Mononuclear cell (primary cell): ENCODE measurements around the gene CIBAR2. TPM values are rescaled to one million over a fixed set of nuclear protein-coding genes. Genes with fewer than 3 reads are reported as not detected.

ENCODE experiments used
- H3K27me3 ChIP-seq: 2 replicates; pipeline ENCODE4 v1.6.0; 2011; ENCODE audit warnings: low read length, control low read depth; ENCODE audit not compliant: insufficient read depth
- H3K4me1 ChIP-seq: 2 replicates; pipeline ENCODE4 v1.5.1; 2011; ENCODE audit warnings: mild to moderate bottlenecking, low read length, control low read depth; ENCODE audit not compliant: insufficient read depth
- H3K4me3 ChIP-seq: 2 replicates; pipeline ENCODE4 v1.5.1; 2011; ENCODE audit warnings: mild to moderate bottlenecking, low read length, moderate library complexity
- H3K9me3 ChIP-seq: 2 replicates; pipeline ENCODE4 v1.5.1; 2011; ENCODE audit warnings: low read depth, mild to moderate bottlenecking, control low read depth, low read length
- total RNA-seq: library from RNA; depleted of rRNA; stranded (reverse); fragments of >200 nt; gene quantifications from one replicate; pipeline ENCODE4 v1.2.3, GENCODE V29; 2012

Gene CIBAR2
- total RNA-seq, 1 donor = not detected

DNA sequence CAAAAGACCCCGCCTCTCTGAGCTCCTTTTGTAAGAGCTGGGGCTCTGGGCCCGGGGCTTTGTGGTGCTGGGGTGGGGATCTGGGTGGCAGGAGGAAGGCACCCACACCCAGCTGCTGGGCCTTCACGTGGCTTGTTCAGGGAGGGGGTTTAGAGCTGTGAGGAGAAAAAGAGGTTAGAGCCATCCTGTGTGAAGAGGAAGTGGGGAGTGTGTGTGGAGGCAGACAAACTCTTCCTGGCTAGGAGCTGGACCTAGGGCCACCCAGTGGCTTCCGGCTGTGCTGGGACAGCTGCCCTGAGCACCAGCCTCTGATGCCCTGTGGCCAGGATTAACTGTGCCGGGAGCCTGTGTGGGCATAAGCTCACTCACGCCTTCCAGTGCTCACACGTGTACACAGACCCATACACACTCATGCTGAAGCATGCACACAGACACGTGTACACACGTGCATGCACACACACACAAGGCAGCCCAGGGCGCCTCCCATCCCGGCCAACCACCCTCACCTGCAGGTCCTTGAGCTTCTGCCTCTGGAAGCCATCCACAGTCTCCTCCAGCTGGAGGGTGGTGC lies 7.4 kb downstream of the CIBAR2 start:
- Histone ChIP-seq H3K27me3 (no peaks in the 10 kb centered on the region), H3K4me3 (no peak overlapping the region), H3K4me1 (peaks cover 49% of the 10 kb centered on the region), H3K9me3 (no peaks in the 10 kb centered on the region)

DNA sequence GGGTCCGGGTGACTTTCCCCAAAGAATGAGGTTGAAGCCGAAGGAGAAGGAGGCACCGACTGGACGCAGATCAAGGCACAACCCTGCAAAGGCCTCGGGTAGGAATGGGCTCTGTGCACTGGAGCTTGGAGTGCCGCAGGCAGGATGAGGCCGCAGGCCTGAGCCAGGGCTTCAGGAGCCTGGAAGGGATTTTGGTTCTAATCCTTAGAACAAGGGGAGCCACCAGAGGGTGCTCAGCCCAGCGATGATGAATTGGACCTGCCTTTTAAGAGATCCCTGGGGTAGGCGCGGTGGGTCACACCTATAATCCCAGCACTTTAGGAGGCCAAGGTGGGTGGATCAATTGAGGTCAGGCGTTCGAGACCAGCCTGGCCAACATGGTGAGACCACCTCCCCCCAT lies 8.1 kb downstream of the CIBAR2 start:
- H3K4me1 ChIP-seq = peaks cover 52% of the 10 kb centered on the region

DNA sequence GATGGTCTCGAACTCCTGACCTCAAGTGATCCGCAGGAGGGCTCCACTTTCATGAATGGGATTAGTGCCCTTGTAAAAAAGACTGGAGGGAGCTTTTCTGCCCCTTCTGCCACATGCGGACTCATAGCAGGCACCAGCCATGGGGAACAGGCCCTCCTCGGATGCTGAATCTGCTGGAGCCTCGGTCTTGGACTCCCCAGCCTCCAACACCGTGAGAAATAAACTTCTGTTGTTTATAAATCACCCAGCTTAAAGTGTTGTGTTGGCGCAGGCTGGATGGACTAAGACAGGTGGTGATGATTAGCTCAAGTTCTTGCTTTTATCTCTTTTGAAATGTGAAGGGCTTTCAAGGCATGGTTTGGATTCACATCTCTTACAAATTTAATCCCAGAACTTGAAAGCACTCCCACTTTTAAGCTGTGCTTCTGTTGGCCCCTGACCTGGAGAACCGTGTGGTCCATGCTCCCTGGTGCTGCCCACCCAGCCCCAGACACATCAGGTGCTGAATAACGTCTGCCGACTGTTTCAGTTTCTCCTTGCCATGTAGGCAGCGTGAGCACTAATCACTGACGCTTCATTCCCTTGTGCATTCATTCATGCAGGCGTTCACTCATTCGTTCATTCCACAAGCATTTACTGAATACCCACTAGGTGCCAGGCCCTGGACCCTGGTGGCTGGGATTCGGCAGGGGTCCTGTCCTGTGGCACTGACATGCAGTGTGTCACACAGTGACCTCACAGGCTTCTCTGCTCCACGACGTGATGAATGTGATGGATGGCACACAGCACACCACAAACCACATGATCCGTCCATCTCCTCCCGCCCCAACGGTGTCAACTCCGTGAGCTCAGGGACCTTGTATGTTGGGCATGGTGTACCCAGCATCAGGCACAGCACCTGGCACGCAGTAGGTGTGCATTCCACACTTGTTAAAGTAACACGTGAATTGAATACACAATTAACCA lies 8.9 kb downstream of the CIBAR2 start:
- peaks cover 52% of the 10 kb centered on the region for H3K4me1 ChIP-seq
- H3K27me3 ChIP-seq = no peaks in the 10 kb centered on the region
- H3K9me3 ChIP-seq = no peaks in the 10 kb centered on the region
- H3K4me3 ChIP-seq = no peak overlapping the region

More for the DNA sequence above, 8.1 kb downstream of the CIBAR2 start:
- Histone ChIP-seq H3K4me3 (no peak overlapping the region), H3K9me3 (no peaks in the 10 kb centered on the region), H3K27me3 (no peaks in the 10 kb centered on the region)

DNA sequence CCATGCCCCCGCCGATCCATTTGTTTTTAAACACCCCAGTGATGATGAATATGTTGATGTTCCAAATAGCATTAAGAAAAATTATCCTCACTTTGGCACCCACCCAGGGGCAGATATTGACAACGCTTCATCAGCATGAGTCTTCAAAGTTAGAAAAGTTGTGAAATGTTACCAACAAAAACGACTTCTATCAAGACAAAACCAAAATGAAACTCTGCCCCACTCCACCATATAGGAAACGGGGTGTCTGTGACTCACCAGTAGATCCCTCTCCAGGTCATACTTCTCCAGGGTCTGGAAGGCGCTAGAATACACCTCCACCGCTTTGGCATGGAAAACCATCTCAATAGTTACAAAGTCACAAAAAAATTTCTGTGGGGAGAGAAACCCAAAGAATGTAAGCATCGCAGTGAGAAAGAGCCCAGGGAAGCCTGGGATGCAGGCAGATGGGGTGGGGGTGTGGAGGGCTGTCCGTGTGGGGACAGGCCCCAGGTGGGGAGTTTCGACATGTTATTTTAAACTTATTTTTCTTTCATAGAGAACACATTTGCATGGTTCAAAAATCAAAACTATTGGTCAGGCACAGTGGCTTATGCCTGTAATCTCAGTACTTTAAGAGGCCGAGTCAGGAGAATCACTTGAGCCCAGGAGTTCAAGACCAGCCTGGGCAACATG lies 10.2 kb downstream of the CIBAR2 start:
- no peaks in the 10 kb centered on the region for H3K27me3 ChIP-seq
- H3K4me3 ChIP-seq = no peak overlapping the region
- peaks cover 52% of the 10 kb centered on the region for H3K4me1 ChIP-seq
- no peaks in the 10 kb centered on the region for H3K9me3 ChIP-seq

DNA sequence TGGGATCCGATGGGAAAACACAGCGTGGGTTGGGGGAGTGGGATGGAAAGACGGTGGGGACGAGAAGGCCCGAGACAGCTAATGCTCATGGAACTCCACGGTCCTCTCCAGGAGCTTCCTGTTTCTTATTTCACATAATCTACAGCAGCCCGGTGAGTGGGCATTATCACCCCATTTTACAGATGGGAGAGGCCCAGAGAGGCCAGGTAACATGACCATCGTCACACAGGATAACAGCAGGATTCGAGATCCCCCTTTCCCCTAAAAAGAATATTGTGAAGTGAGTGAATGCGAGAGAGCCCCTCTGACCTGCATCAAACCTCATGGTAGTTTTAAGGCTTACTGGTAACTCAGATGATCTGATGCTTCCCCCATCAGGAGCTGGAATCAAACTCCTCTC lies 12.0 kb downstream of the CIBAR2 start:
- H3K4me1 ChIP-seq = peaks cover 47% of the 10 kb centered on the region
- no peaks in the 10 kb centered on the region for H3K27me3 ChIP-seq
- no peaks in the 10 kb centered on the region for H3K9me3 ChIP-seq
- H3K4me3 ChIP-seq = no peak overlapping the region

DNA sequence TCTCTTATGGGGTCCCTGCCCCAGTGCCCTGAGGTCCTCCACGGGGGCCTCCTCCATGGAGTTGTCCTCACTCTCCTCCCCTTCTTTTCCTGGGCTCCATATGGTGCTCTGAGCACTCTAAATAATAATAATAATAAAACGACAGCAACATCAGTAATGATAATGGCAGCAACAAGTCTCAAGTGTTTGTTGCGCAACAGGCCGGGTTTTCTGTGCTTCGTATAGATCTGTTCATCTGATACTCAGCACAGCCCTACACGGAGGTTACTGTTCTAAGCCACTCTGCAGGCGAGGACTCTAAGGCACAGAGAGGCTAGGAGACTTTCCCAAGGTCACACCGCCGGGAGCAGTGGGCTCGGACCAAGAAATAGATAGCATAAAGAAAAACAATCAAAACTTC lies 13.7 kb downstream of the CIBAR2 start:
- Histone ChIP-seq H3K4me1 (peaks cover 30% of the 10 kb centered on the region), H3K4me3 (no peak overlapping the region), H3K9me3 (no peaks in the 10 kb centered on the region), H3K27me3 (no peaks in the 10 kb centered on the region)

DNA sequence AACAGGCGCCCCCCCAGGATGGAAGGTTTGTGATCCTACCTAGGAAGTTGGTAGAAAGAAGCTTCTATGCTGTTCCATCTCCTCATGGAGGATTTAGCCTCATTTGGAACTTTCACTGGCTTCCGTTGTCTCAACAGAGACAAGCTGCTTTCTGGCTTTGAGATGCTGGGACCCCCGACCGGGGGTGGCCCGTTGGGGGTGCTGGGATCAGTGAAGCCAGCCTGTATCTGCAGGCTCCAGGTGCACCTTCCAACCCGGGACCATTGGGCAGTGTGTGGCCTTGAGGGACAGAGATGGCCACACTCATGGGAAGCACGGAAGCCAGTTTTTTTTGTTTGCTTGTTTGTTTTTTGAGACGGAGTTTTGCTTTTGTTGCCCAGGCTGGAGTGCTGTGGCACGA lies 15.4 kb downstream of the CIBAR2 start:
- Histone ChIP-seq H3K9me3 (no peaks in the 10 kb centered on the region), H3K4me1 (peaks cover 14% of the 10 kb centered on the region), H3K4me3 (no peak overlapping the region), H3K27me3 (no peaks in the 10 kb centered on the region)

DNA sequence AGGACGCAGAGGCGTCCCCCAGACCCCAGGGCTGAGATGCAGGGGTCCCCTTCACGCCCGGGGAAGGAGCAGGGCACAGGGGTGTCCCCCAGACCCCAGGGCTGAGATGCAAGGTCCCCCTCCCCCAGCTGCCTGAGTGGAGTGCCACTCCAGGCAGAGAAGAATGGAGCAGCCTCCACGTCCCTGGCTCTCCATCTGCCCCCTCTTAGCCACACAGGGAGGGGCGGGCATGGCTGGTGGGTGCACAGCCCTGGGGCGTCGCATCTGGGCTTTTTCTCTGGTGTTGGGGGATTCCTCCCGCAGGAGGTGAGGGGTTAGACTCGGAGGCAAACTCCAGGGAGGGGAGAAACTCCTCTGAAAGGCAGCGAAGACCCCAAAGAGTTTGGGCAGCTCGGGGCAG lies 17.5 kb downstream of the CIBAR2 start:
- Histone ChIP-seq H3K27me3 (no peaks in the 10 kb centered on the region), H3K9me3 (no peaks in the 10 kb centered on the region), H3K4me1 (peaks cover 19% of the 10 kb centered on the region), H3K4me3 (no peak overlapping the region)

DNA sequence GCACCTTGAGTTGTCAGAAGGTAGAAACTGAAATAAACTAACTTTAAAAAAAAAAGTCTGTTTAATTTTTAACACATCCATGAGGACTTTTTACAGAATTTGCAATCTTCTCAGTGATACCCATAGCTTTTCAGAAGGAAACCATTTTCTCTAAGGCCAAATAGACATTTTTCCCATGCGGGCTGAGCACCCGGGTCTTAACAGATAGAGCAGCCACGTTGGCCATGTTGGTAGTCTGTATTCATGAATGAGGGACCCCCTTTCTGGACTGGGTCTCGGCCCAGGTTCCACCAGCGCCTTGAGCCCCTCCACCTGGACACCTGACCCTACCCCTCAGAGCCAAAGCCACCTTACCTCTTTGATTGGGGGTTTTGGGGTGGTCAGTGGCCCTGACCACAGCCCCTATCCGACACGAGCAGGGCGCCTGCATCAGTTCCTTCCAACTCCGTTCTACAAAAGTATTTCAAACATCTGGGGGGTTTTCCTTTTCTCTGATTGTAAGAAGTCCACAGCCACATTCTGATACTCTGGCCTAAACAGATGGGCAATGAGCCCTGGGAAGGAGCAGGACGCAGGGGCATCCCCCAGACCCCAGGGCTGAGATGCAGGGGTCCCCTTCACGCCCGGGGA lies 18.0 kb downstream of the CIBAR2 start:
- Histone ChIP-seq H3K4me3 (no peak overlapping the region), H3K27me3 (no peaks in the 10 kb centered on the region), H3K9me3 (no peaks in the 10 kb centered on the region), H3K4me1 (peaks cover 17% of the 10 kb centered on the region)

DNA sequence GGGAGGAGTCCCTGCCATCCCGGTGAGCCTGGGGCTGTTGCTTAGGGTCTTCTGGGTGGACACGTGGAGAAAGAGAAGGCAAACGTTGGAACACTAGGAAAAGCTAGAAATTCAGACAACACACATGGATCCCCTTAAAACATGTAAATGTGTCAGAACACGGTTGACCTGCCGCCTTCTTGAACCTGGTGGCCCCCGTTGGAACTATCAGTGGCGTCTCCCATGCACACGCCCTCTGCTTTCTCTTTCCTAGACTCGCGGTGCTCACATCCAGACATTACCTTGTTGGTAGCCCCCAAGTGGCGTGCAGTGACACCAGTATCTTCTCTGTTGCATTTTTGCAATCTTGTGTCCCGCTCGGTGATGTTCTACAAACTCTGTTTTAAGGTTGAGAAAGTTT lies 18.6 kb downstream of the CIBAR2 start:
- no peaks in the 10 kb centered on the region for H3K9me3 ChIP-seq
- peaks cover 17% of the 10 kb centered on the region for H3K4me1 ChIP-seq
- no peaks in the 10 kb centered on the region for H3K27me3 ChIP-seq
- H3K4me3 ChIP-seq = no peak overlapping the region

DNA sequence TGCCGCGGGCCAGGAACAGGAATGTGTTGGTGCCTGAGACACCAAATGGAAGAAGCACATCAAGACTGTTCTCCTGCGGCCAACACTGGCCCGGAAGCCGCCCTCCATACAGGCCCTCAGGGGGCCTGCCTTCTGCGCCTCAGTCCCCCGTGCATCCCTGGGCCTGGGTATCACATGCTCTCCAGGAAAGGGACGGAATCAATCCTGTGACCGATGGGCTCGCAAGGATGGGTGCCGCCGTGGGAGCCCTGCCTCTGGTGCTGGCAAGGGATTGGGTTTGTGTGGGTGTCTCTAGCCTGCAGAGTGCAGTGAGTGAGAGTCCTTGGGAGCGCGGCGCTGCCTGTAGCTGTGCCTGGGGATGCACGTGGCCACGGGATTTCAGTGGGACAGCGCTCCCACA lies 19.4 kb downstream of the CIBAR2 start:
- Histone ChIP-seq H3K9me3 (no peaks in the 10 kb centered on the region), H3K4me3 (no peak overlapping the region), H3K27me3 (no peaks in the 10 kb centered on the region), H3K4me1 (peaks cover 17% of the 10 kb centered on the region)

DNA sequence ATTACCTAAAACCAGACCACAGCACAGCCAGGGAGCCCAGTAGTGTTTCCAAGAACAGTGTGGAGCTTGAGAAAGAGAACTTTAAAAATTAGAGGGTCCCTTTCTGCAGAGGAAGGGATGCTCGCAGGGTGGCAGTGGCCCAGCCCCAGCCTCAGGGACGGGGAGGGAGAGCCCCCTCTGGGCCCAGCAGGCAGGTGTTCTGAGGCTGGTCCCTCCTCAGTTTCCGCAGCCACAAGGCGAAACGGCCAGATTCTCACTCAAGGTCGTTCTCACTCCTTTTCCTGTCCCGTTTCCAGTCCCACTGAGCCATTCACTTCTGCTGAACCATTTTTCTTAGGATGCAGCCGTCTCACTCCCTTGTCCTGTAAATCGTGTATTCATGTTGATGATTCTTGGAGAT lies 20.0 kb downstream of the CIBAR2 start:
- Histone ChIP-seq H3K4me1 (peaks cover 17% of the 10 kb centered on the region), H3K27me3 (no peaks in the 10 kb centered on the region), H3K9me3 (no peaks in the 10 kb centered on the region), H3K4me3 (no peak overlapping the region)

DNA sequence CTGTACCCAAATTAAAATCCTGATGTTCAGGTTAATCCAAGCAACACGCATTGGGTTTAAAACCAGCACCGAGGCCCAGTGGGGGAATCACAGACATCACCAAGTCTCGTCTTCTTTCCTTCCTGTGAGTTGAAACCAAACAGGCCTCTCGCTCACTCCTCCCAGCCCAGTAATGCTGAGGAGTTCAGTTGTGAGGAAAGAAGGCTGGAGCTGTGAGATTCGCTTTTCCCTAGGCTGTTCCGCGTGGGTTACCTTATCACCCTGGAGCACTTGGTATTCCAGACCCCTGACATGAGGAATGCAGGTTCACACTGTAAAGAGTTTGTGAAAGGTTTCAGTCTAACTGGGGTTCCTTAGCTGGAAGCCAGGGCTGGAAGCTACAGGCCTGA lies 20.8 kb downstream of the CIBAR2 start:
- Histone ChIP-seq H3K4me1 (peaks cover 23% of the 10 kb centered on the region), H3K27me3 (no peaks in the 10 kb centered on the region), H3K9me3 (no peaks in the 10 kb centered on the region), H3K4me3 (no peak overlapping the region)

DNA sequence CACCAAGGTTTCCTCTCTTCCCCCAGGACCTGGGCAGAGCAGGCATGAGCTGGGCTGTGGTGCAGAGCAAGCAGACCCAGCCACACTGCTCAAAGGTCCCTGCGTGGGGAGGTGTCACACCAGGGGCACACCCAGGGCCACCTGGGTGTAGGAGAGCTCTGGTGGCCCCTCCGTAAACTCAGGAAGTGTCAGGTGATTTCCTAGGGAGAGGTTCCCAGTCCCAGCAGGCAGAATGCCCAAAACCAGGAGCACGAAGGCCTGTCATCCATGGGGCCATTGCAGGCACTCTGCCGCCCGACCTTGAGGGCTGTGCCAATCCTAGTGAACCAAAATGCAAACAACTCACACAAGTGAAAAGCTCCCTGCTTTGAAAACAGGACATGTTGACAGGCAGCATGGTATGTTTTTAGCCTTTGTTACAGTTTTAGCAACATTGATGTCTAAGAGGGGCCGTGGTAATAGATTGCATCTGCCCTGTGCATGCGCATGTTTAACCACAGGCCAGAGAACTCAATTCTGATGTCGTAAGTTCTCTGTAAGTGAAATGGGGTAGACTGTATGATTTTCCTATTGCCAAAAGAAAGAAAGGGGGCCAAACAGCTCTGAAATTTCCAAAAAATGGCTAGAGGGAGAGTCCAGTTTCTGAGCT lies 21.3 kb downstream of the CIBAR2 start:
- H3K27me3 ChIP-seq = no peaks in the 10 kb centered on the region
- H3K9me3 ChIP-seq = no peaks in the 10 kb centered on the region
- peaks cover 26% of the 10 kb centered on the region for H3K4me1 ChIP-seq
- H3K4me3 ChIP-seq = no peak overlapping the region

DNA sequence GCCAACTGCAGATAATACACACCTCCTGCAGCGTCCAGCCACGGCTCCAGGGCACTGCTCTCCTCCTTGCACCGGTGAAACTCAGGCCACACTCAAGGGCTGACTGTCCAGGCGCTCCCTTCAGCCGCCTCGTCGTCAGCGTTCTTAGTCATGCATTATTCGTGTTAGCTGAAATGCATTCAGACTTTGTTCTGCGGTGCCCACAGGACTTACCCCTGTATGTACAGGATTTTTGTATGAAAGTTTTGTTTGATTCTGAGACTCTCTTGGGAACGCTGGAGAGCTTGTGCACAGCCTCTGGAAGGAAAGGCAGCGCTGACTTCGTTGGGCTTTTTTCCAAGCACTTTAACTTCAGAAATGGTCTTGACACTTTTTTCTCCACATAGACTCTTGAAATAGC lies 22.1 kb downstream of the CIBAR2 start:
- no peaks in the 10 kb centered on the region for H3K27me3 ChIP-seq
- H3K9me3 ChIP-seq = no peaks in the 10 kb centered on the region
- H3K4me1 ChIP-seq = peaks cover 26% of the 10 kb centered on the region
- H3K4me3 ChIP-seq = no peak overlapping the region
